AG04449 (cell line): ENCODE data around the gene TMEM91.

Source experiments
- CTCF ChIA-PET: fragments of 350-600 bp; formaldehyde crosslinking; extraction: SDS; loops from one replicate; lab custom pipeline; 2021; ENCODE audit warnings: antibody characterized with exemption; lab: Yijun Ruan, JAX
- POLR2A ChIA-PET: fragments of 400-600, 350-600 bp; formaldehyde crosslinking; extraction: SDS; loops from one replicate; lab custom pipeline; 2020; ENCODE audit warnings: antibody characterized with exemption, inconsistent platforms; lab: Yijun Ruan, JAX
- DNase-seq: peaks from one replicate; pipeline ENCODE4 v3.0.0-alpha.2; 2010; ENCODE audit warnings: low read depth, low spot score
- H3K4me3 ChIP-seq: 2 replicates; pipeline ENCODE4 v1.5.1; 2011; ENCODE audit warnings: low read depth, mild to moderate bottlenecking, control low read depth, low read length
- CTCF ChIP-seq: IDR thresholded peaks from one replicate; pipeline ENCODE4 v1.5.1; 2011; ENCODE audit warnings: mild to moderate bottlenecking, moderate library complexity, low read length, control low read depth, inconsistent platforms; ENCODE audit not compliant: insufficient read depth; ENCODE audit errors: missing control alignments

TMEM91 gene

GRCh38 chr19:41422456-41422855, 46.1 kb downstream of the TMEM91 start:
- ChIA-PET CTCF (interaction anchor here (1.1 kb wide), 1 partner anchor 9 kb away, joined by 3 read pairs; no protein-coding TSS in a partner anchor), POLR2A (no interaction called here)
- no peak for DNase-seq
- no peak for TF ChIP-seq CTCF
- H3K4me3 ChIP-seq = no peak overlapping the region

GRCh38 chr19:41422955-41423354, 46.6 kb downstream of the TMEM91 start:
- CTCF ChIA-PET = no interaction called here
- POLR2A ChIA-PET = no interaction called here

GRCh38 chr19:41424335-41425173, 48.2 kb downstream of the TMEM91 start:
- POLR2A ChIA-PET = no interaction called here

More at GRCh38 chr19:41422955-41423354, 46.6 kb downstream of the TMEM91 start:
- no peak for TF ChIP-seq CTCF
- no peak for DNase-seq
- no peak overlapping the region for H3K4me3 ChIP-seq

GRCh38 chr19:41425174-41426115, 49.1 kb downstream of the TMEM91 start:
- ChIA-PET POLR2A (no interaction called here), CTCF (interaction anchor here (0.8 to 1.1 kb wide), 2 partner anchors 24 to 146 kb away, joined by 3 read pairs; no protein-coding TSS in a partner anchor)
- H3K4me3 ChIP-seq = no peak overlapping the region
- DNase-seq = no peak
- no peak for TF ChIP-seq CTCF

More at GRCh38 chr19:41424335-41425173, 48.2 kb downstream of the TMEM91 start:
- TF ChIP-seq CTCF = no peak
- H3K4me3 ChIP-seq = no peak overlapping the region
- CTCF ChIA-PET = interaction anchor here (0.8 to 1.1 kb wide), 2 partner anchors 15 to 25 kb away, joined by 3 read pairs; partner anchors contain the start of gene DMAC2
- no peak for DNase-seq

- no peak for DNase-seq
- CTCF ChIA-PET = interaction anchor here (0.7 to 0.8 kb wide), 2 partner anchors 14 to 145 kb away, joined by 3 read pairs; no protein-coding TSS in a partner anchor
- POLR2A ChIA-PET = interaction anchor here (1.1 kb wide), 1 partner anchor 104 kb away, joined by 3 read pairs; no protein-coding TSS in a partner anchor
- no peak for TF ChIP-seq CTCF
- peak overlapping the region; percentile 58 for H3K4me3 ChIP-seq
These were observed 49.9 kb downstream of the TMEM91 start for GRCh38 chr19:41426116-41426841.
